ENCODE data around the gene CHADL. TPM values are rescaled to one million over a fixed set of nuclear protein-coding genes. Genes with fewer than 3 reads are reported as not detected.

Gene CHADL
- polyA plus RNA-seq, 1 of the 3 experiments (the other 2 are of a cell fraction): 0.03 TPM

Small RNA genes within 50 kb of the gene (small RNA-seq; reads per million reads assigned to genes)
- gene MIR6889: 0 reads per million in 7 experiments

Other genes with a start within 250 kb of the CHADL start
- gene EP300, start 148.3 kb downstream of the CHADL start, polyA plus RNA-seq (2012; rRNA removed): 6.2 and 7.1 TPM in 2 replicates
- 11.8 and 13.3 TPM in 2 replicates for gene L3MBTL2, start 35.6 kb downstream of the CHADL start, polyA plus RNA-seq (2012; rRNA removed)
- gene RANGAP1, start 45.3 kb upstream of the CHADL start, polyA plus RNA-seq (2012; rRNA removed): 65.8 and 67.1 TPM in 2 replicates
- 21.7 and 27.1 TPM in 2 replicates for gene ZC3H7B, start 60.6 kb upstream of the CHADL start, polyA plus RNA-seq (2012; rRNA removed)
- gene TEF, start 141.0 kb upstream of the CHADL start, polyA plus RNA-seq (2012; rRNA removed): 3.6 and 5.0 TPM in 2 replicates
- 6.2 and 8.3 TPM in 2 replicates for gene TOB2, start 205.9 kb upstream of the CHADL start, polyA plus RNA-seq (2012; rRNA removed)
- gene PHF5A, start 227.8 kb upstream of the CHADL start, polyA plus RNA-seq (2012; rRNA removed): 39.6 and 47.5 TPM in 2 replicates
- 21.1 and 47.0 TPM in 2 replicates for gene ACO2, start 228.2 kb upstream of the CHADL start, polyA plus RNA-seq (2012; rRNA removed)

All from SK-N-SH (cell line).